HUES6 (cell line): ENCODE data around the gene SH3GL1.
A peak's percentile ranks its signal among the peaks of the same experiment; 100 is the strongest.

Source experiments
- H3K27ac ChIP-seq: 2 replicates; pipeline ENCODE4 v1.7.0; 2013; ENCODE audit warnings: low read depth, mild to moderate bottlenecking, low read length, inconsistent platforms
- H3K27me3 ChIP-seq: 2 replicates; pipeline ENCODE4 v1.6.1; 2013; ENCODE audit warnings: low read length; ENCODE audit not compliant: control insufficient read depth, insufficient read depth
- H3K36me3 ChIP-seq: 2 replicates; pipeline ENCODE4 v1.6.1; 2013; ENCODE audit warnings: low read length; ENCODE audit not compliant: control insufficient read depth, insufficient read depth
- H3K4me1 ChIP-seq: 2 replicates; pipeline ENCODE4 v1.6.1; 2013; ENCODE audit warnings: low read length; ENCODE audit not compliant: control insufficient read depth, insufficient read depth
- H3K4me3 ChIP-seq: 2 replicates; pipeline ENCODE4 v1.5.1; 2013; ENCODE audit warnings: low read depth, low read length
- H3K9ac ChIP-seq: one replicate; pipeline ENCODE4 v1.6.1; 2013; ENCODE audit warnings: mild to moderate bottlenecking, low read length
- H3K9me3 ChIP-seq: 2 replicates; pipeline ENCODE4 v1.6.1; 2013; ENCODE audit warnings: low read depth, low read length; ENCODE audit not compliant: control insufficient read depth, insufficient read depth

Gene SH3GL1

DNA sequence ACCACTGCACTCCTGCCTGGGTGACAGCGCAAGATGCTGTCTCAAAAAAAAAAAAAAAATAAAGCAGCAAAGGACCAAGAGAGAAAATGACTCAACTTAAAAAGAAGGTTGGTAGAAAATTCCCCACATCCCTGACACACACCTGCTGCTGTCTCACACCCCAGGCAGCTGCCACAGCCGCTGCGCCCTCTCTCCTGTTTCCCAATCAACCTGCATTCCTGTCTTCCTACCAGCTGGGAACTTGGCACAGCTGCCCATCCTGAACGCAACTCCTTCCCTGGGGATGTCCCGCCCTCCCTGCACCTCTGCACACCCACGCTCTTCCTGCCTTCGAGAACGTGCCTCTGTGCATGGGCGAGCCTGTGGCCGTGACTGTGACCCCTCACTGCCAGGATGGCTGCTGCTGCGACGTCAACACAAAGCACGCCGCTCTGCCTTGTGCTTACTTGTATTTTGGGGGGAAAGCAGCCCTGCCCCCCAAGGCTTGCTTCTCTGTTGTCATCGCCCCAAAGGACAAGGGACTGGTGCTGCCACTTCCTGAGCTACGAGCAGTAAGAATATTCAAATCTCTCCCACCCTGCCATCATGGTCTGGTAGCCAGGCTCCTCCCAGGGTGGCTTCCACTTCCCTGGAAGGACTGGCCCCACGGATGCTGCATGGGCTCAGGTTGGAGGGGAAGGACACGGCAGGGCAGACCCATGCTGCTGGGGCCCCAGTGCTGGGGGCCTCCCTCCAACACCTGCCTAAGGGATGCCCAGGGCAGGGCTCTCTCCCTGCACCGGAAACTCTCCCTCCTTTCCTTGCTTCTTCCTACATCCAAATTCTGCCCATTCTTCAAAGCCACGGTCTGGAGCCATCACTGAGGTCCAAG, 20.7 kb downstream of the SH3GL1 start:
- no peak overlapping the region for H3K27ac ChIP-seq
- H3K9me3 ChIP-seq, result no peaks in the 10 kb centered on the region
- H3K27me3 ChIP-seq, result no peaks in the 10 kb centered on the region
- peak overlapping the region; percentile 27 for H3K9ac ChIP-seq
- H3K4me3 ChIP-seq, result no peak overlapping the region
- H3K36me3 ChIP-seq, result peaks cover 7% of the 10 kb centered on the region
- peaks cover 43% of the 10 kb centered on the region for H3K4me1 ChIP-seq

DNA sequence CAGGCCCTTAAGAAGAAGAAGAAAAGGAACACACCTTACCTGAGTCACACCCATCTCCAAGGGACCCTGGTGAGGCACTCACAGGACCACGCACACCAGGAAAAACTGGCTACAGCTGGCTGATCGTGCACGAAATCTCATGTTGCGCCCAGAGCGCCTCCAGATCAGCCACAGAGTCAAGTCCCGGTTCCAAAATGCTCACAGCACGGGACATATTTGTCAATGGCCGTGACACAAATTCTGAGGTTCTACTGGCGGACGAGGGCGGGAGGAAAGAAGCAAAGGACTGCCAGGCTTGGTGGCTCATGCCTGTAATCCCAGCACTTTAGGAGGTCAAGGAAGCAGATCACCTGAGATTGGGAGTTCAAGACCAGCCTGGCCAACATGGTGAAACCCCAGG, 21.5 kb downstream of the SH3GL1 start:
- H3K27ac ChIP-seq, result no peak overlapping the region
- peaks cover 50% of the 10 kb centered on the region for H3K4me1 ChIP-seq
- H3K9me3 ChIP-seq, result no peaks in the 10 kb centered on the region
- H3K27me3 ChIP-seq, result no peaks in the 10 kb centered on the region
- H3K36me3 ChIP-seq, result peaks cover 4% of the 10 kb centered on the region
- no peak overlapping the region for H3K4me3 ChIP-seq
- no peak overlapping the region for H3K9ac ChIP-seq

DNA sequence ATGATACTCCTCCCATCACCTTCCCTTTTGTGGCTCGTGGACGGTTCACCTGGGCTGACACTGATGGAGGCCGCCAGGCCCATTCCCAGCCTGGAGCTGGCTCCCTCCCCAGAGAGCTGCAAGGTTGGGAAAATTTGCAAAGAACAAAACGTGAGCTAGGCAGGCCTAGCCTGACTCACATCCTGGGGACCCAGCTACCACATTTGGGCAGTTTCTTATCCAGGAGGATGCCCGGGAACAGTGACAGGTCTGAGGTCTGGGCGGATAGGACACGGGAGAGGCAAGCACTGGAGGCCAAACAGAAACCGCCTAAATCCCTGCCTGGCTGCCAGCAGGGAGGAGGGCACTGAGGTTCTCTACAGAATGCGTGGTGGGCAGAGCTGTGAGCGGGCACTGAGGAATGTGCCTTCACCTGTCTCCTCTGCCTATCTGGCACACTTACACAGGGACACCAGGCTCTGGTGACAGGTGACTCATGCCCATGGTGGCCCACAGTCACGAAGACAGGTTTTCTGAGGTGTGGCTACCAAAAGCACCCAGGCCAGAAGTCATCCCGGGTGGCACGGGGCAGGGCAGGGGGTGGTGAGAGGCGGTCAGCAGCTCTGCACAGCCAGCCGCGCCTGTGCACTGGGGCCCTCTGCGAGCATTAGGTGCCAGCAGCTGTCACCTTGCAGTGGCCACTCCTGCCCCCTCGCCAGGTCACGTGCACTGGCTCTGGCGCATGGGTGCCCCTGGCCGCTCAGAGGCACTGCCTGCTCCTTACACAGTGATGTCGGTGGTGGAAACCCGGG, 23.2 kb downstream of the SH3GL1 start:
- no peak overlapping the region for H3K9ac ChIP-seq

DNA sequence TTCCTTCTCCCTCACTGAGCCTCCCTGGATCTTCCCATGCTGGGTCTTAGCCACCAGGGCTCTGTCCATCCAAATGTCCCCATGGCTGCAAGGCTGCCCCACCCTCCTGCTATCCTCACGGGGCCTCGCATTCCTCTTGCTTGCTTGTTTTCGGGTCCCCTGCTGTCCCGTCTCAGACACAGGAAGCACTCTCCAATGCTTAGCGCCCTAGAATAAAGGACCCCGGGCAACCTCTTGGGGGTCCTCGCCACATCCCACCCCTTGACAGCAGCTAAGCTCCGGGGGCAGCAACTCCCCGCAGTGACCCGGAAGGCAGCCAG, 23.7 kb downstream of the SH3GL1 start:
- Histone ChIP-seq H3K4me1 (peaks cover 52% of the 10 kb centered on the region), H3K36me3 (no peaks in the 10 kb centered on the region; the same call in 1 of the 2 replicates), H3K9ac (no peak overlapping the region), H3K27me3 (no peaks in the 10 kb centered on the region), H3K4me3 (no peak overlapping the region), H3K27ac (no peak overlapping the region), H3K9me3 (no peaks in the 10 kb centered on the region)

More for the DNA sequence above, 23.2 kb downstream of the SH3GL1 start:
- H3K4me3 ChIP-seq, result no peak overlapping the region
- H3K4me1 ChIP-seq, result peaks cover 52% of the 10 kb centered on the region
- H3K9me3 ChIP-seq, result no peaks in the 10 kb centered on the region
- H3K36me3 ChIP-seq, result no peaks in the 10 kb centered on the region; the same call in 1 of the 2 replicates
- H3K27me3 ChIP-seq, result no peaks in the 10 kb centered on the region
- H3K27ac ChIP-seq, result no peak overlapping the region

DNA sequence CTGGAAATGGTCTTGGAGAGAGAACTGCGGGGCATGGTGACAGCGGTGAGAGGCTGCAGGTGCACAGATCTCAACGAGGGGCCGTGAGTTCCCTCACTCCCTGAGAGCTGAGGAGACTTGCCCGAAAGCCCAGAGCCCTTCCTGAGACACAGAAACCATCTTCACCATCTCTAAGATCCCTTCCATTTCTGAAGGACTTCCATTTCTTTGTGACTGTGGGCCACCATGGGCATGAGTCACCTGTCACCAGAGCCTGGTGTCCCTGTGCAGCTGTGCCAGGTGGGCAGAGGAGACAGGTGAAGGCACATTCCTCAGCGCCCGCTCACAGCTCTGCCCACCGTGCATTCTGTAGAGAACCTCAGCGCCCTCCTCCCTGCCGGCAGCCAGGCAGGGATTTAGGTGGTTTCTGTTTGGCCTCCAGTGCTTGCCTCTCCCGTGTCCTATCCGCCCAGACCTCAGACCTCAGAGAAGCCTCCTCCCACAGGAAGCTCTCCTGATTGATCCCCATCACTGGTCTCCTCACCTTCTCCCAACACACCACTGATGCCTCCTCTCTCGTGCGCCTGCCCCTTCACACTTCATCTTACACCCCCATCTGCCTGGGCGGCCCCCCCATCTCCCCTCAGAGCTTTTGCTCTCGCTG, 24.2 kb downstream of the SH3GL1 start:
- Histone ChIP-seq H3K36me3 (no peaks in the 10 kb centered on the region; the same call in 1 of the 2 replicates), H3K4me1 (peaks cover 52% of the 10 kb centered on the region), H3K27ac (no peak overlapping the region), H3K9ac (peak overlapping the region; percentile 75), H3K9me3 (no peaks in the 10 kb centered on the region), H3K4me3 (no peak overlapping the region), H3K27me3 (no peaks in the 10 kb centered on the region)

DNA sequence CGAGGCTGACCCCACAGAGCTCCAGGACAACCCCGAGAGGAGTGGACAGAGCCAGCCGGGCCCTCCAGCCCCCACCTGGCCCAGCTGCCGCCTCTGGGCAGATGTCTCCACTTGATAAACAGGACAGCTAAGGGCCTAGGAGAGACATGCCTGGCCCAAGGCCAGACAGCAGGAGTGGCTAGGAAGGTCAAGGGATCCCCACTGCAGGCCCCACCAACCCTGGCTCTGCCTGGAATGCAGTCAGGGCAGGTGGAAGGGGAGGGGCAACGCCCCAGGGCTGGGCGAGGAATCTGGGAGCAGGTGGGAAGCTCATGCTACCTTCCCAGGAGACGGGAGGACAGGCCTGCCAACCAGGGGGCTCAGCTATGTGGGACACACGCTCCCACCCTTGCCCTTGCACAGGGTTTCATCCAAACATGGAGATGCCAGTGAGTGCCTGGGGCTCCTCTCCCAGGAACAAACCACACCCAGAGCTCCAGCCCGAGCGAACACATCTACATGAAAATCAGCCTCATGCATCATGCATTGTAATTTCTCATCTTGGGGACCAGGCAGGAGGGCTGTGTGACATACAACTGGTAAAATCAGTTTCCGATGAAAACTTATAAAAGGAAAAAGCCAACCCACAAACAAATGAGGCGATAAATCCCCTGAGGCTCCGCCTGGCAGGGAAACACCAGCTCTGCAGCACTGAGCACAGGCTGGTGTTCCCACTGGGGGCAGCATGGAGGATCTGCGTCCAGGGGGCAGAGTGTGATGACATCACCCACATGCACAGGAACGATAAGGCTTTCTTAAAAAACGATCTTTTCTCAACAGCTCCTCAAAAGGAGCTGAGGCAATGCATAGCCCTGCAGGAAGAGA, 25.0 kb downstream of the SH3GL1 start:
- H3K9me3 ChIP-seq, result no peaks in the 10 kb centered on the region
- H3K4me3 ChIP-seq, result peak overlapping the region; percentile 10; the same call in 1 of the 2 replicates
- no peaks in the 10 kb centered on the region; the same call in 1 of the 2 replicates for H3K36me3 ChIP-seq
- H3K27me3 ChIP-seq, result no peaks in the 10 kb centered on the region
- H3K27ac ChIP-seq, result peak overlapping the region; percentile 90
- peak overlapping the region; percentile 75 for H3K9ac ChIP-seq
- H3K4me1 ChIP-seq, result peaks cover 49% of the 10 kb centered on the region

DNA sequence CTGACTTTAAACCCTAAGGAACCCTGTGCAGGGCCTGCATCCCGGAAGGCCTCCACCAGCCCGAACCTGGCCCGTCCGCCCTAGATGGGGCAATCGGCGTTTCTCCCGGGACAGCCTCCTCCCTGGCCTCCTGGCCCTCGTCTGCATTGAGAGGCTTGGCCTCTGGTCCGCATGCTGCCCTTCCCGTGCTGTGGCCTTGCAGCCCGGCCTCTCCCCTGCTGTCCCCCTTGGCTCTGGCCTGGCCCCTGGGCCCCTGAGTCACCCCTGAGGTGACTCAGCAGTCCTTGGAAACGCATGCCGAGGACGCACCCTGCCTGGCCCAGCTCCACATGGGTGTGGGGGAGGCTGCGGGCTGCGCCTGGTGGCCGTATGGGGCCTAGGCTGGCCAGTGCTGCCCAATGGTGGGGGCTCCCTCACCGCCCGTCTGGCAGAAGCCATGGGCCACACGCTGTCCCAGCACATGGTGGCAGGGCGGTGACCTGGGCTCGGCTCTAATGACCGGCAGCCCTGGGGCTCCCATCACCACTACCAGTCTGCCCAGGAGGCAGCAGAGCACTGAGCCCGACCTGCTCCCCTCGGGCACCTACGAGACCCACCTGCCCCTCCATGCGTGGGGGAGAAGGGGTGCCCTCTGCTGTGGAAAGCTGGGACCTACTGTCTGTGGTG, 25.7 kb downstream of the SH3GL1 start:
- H3K27me3 ChIP-seq, result no peaks in the 10 kb centered on the region
- H3K9me3 ChIP-seq, result no peaks in the 10 kb centered on the region
- H3K4me3 ChIP-seq, result no peak overlapping the region
- no peaks in the 10 kb centered on the region; the same call in 1 of the 2 replicates for H3K36me3 ChIP-seq
- peak overlapping the region; percentile 75 for H3K9ac ChIP-seq
- H3K4me1 ChIP-seq, result peaks cover 48% of the 10 kb centered on the region
- H3K27ac ChIP-seq, result peak overlapping the region; percentile 90

DNA sequence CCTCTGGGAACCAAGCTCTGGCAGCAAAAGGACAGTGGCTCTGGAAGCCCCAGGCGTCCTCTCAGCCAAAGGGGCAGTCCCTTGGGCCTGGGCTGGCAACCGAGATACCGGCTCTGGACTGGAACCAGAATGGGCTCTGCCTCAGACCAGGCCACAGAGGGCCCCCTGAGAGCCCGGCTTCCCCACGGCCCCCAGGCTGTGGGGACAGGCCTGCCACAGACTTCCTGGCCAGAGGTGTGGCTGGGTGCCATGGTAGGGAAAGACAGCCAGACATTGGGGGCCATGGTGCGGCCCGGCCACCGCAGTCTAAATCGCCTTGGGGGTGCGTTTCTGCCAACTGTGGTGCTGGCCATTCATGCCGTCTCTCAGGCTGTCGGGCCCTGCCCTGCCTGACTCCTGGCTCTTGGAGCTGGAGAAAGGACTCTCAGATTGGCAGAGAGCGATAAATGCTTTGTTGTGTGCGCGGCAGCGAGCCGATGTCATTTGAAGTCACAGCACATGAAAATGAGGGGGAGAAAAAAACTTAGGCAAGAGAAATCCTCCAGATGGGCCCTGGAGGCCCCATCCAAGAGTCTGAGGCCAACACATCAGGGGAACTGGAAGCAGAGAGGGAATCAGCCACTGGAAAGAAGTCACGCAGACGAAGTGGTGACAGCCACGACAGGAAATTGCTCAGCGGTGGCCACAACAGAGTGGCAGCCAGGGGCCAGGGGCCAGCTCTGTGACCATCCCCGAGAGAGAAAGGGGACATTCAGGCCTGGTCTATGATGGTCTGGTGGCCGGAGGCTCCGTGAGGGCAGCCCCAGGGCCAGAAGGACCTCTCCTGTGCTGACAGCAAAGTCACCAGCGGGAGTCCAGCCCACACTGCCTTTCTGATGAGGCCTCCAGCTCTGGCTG, 26.5 kb downstream of the SH3GL1 start:
- Histone ChIP-seq H3K9me3 (no peaks in the 10 kb centered on the region), H3K9ac (peak overlapping the region; percentile 75), H3K4me1 (peaks cover 53% of the 10 kb centered on the region), H3K4me3 (no peak overlapping the region), H3K27me3 (no peaks in the 10 kb centered on the region), H3K36me3 (no peaks in the 10 kb centered on the region), H3K27ac (peak overlapping the region; percentile 90; the same call in 1 of the 2 replicates)

DNA sequence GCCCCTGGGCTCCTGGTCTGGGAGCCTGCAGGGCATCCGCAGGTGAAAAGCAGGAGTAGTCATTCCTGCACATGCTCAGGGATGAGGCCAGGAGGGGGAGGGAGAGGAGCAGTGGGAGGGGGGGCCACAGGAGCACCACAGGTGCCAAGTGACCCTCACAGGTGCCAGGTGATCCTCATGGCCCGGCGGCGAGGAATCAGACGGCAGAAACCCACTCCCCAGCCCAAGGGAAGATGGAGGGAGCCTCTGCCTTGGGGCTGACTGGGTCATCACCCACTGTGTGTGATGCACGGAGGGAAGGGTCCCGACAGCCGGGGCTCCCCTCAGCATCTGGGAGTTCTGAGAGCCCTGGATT, 27.4 kb downstream of the SH3GL1 start:
- no peak overlapping the region for H3K4me3 ChIP-seq
- no peaks in the 10 kb centered on the region for H3K27me3 ChIP-seq
- H3K36me3 ChIP-seq, result no peaks in the 10 kb centered on the region
- H3K9me3 ChIP-seq, result no peaks in the 10 kb centered on the region
- H3K4me1 ChIP-seq, result peaks cover 59% of the 10 kb centered on the region
- no peak overlapping the region for H3K9ac ChIP-seq
- H3K27ac ChIP-seq, result no peak overlapping the region
